Upper lobe of left lung (tissue), 6 donors: ENCODE data around the gene ZNF488. TPM values are rescaled to one million over a fixed set of nuclear protein-coding genes. Genes with fewer than 3 reads are reported as not detected.
"Not testable (repeated sequence)": the region's sequence is repeated elsewhere in the genome, so short reads cannot be mapped to it uniquely, and the experiment has no call there.

Experiments
- ATAC-seq, 2 donors: fragments of 200-7000 bp; cut with Tn5 transposase; one replicate each; pipeline ENCODE4 v1.9.1; 2022; ENCODE audit warnings: mild to moderate bottlenecking in 2 of 2, moderate library complexity in 2 of 2; ENCODE audit not compliant: low FRiP score in 2 of 2
- DNase-seq, 2 donors: peaks; one replicate each; pipeline ENCODE4 v3.0.0-alpha.2; 2019 to 2020
- H3K27ac ChIP-seq, 4 donors: fragments of 200-600 bp; sonication (generic); one replicate each; pipeline ENCODE4 v1.5.1; 2016 to 2019
- H3K27me3 ChIP-seq, 4 donors: fragments of 200-600 bp; sonication (generic); one replicate each; pipeline ENCODE4 v1.5.1; 2017 to 2019
- H3K36me3 ChIP-seq, 4 donors: fragments of 200-600 bp; sonication (generic); one replicate each; pipeline ENCODE4 v1.5.1; 2016 to 2019
- H3K4me1 ChIP-seq, 4 donors: fragments of 200-600 bp; sonication (generic); one replicate each; pipeline ENCODE4 v1.5.1; 2018 to 2019
- H3K4me3 ChIP-seq, 4 donors: fragments of 200-600 bp; sonication (generic); one replicate each; pipeline ENCODE4 v1.5.1; 2017 to 2019; ENCODE audit warnings: mild to moderate bottlenecking in 2 of 4, moderate library complexity in 1 of 4
- H3K9me3 ChIP-seq, 4 donors: fragments of 200-600 bp; sonication (generic); one replicate each; pipeline ENCODE4 v1.5.1; 2018 to 2019
- CTCF ChIP-seq, 6 experiments: fragments of 450-650 bp in 4 of 6; fragments of 200-600 bp in 2 of 6; sonication (generic) in 2 of 6; IDR thresholded peaks; one replicate each; pipeline ENCODE4 v1.5.1; 2016 to 2019; ENCODE audit warnings: antibody characterized with exemption in 6 of 6
- EP300 ChIP-seq, 4 donors: sonication (generic); formaldehyde crosslinking; IDR thresholded peaks; one replicate each; pipeline ENCODE4 v1.5.1; 2017; ENCODE audit warnings: antibody characterized with exemption in 4 of 4, control low read depth in 2 of 4
- POLR2A ChIP-seq, 4 donors: fragments of 450-650 bp; IDR thresholded peaks; one replicate each; pipeline ENCODE4 v1.5.1; 2016 to 2017; ENCODE audit warnings: antibody characterized with exemption in 4 of 4, mild to moderate bottlenecking in 2 of 4
- POLR2AphosphoS5 ChIP-seq, 2 donors: sonication (generic); formaldehyde crosslinking; IDR thresholded peaks; one replicate each; pipeline ENCODE4 v1.5.1; 2017; ENCODE audit warnings: antibody characterized with exemption in 2 of 2
- WGBS, 2 donors: methylation state at CpG; one replicate each; pipeline ENCODE4 v1.1.5; 2017 to 2018; 5-methylcytosine and 5-hydroxymethylcytosine counted together
- total RNA-seq, 6 donors: library from RNA; depleted of rRNA in 4 of 6; stranded (reverse); fragments of >200 nt in 4 of 6; gene quantifications; one replicate each; pipeline versions ENCODE4 v1.1.0 to v1.2.1, GENCODE V29; 2016 to 2021
- donor health status: DM: no; HTN: no; CAD: no; lungs with moderate emphysema.
- donor health status: DM: no; HTN: yes; CAD: no; lungs with severe emphysema.

ZNF488 gene
- total RNA-seq, 6 donors from 2014 or later, result 0.15 to 0.66 (median 0.28) TPM; not detected in 2

GRCh38 chr10:47418321-47418720, 34.2 kb upstream of the ZNF488 start:
- TF ChIP-seq EP300 (IDR thresholded peaks at IDR 0.05), result no peak
- TF ChIP-seq POLR2A (IDR thresholded peaks at IDR 0.05), result no peak
- TF ChIP-seq POLR2AphosphoS5 (IDR thresholded peaks at IDR 0.05), result no peak
- TF ChIP-seq CTCF (IDR thresholded peaks at IDR 0.05), result no peak
- WGBS, 2 donors, result 82% methylated on average over 5 to 6 of the region's 6 CpGs
- DNase-seq, result no peak

GRCh38 chr10:47416305-47417218, 32.5 kb upstream of the ZNF488 start:
- H3K27me3 ChIP-seq, H3K27ac ChIP-seq, H3K36me3 ChIP-seq, H3K4me3 ChIP-seq, DNase-seq, H3K4me1 ChIP-seq, H3K9me3 ChIP-seq, ATAC-seq: not testable (repeated sequence)
- 84 to 91% methylated on average over 6 of the region's 6 CpGs for WGBS, 2 donors

More at GRCh38 chr10:47418321-47418720, 34.2 kb upstream of the ZNF488 start:
- no peaks in the 10 kb centered on the region for H3K4me1 ChIP-seq
- no peaks in the 10 kb centered on the region for H3K36me3 ChIP-seq
- no peak for ATAC-seq
- H3K9me3 ChIP-seq, result no peaks in the 10 kb centered on the region
- H3K27ac ChIP-seq, result no peak overlapping the region
- H3K27me3 ChIP-seq, result no peaks in the 10 kb centered on the region
- no peak overlapping the region for H3K4me3 ChIP-seq

GRCh38 chr10:47415520-47416304, 31.6 kb upstream of the ZNF488 start:
- Histone ChIP-seq H3K27ac (no peak overlapping the region), H3K4me1 (no peaks in the 10 kb centered on the region), H3K4me3 (no peak overlapping the region), H3K9me3 (no peaks in the 10 kb centered on the region), H3K36me3 (no peaks in the 10 kb centered on the region), H3K27me3 (no peaks in the 10 kb centered on the region)
- ATAC-seq (no peak), DNase-seq (no peak)
- TF ChIP-seq EP300 (IDR thresholded peaks at IDR 0.05) (no peak), POLR2AphosphoS5 (IDR thresholded peaks at IDR 0.05) (no peak), CTCF (IDR thresholded peaks at IDR 0.05) (no peak), POLR2A (IDR thresholded peaks at IDR 0.05) (no peak)
- WGBS, 2 donors, result 94 to 95% methylated on average over 5 to 6 of the region's 6 CpGs

GRCh38 chr10:47414752-47415519, 30.8 kb upstream of the ZNF488 start:
- 80 to 84% methylated on average over 14 to 19 of the region's 19 CpGs for WGBS, 2 donors
- DNase-seq (no peak), ATAC-seq (no peak)
- H3K27me3 ChIP-seq, result no peaks in the 10 kb centered on the region
- TF ChIP-seq POLR2A (IDR thresholded peaks at IDR 0.05) (no peak), POLR2AphosphoS5 (IDR thresholded peaks at IDR 0.05) (no peak), CTCF (IDR thresholded peaks at IDR 0.05) (no peak), EP300 (IDR thresholded peaks at IDR 0.05) (no peak)
- no peaks in the 10 kb centered on the region for H3K4me1 ChIP-seq
- H3K36me3 ChIP-seq, result no peaks in the 10 kb centered on the region
- H3K9me3 ChIP-seq, result no peaks in the 10 kb centered on the region
- no peak overlapping the region for H3K4me3 ChIP-seq
- H3K27ac ChIP-seq, result no peak overlapping the region

GRCh38 chr10:47414227-47414592, 30.1 kb upstream of the ZNF488 start:
- H3K36me3 ChIP-seq, result no peaks in the 10 kb centered on the region
- no peaks in the 10 kb centered on the region for H3K4me1 ChIP-seq
- H3K27ac ChIP-seq, result no peak overlapping the region
- H3K4me3 ChIP-seq, result no peak overlapping the region
- H3K9me3 ChIP-seq, result no peaks in the 10 kb centered on the region
- no peaks in the 10 kb centered on the region for H3K27me3 ChIP-seq
- no peak for ATAC-seq
- no peak for DNase-seq
- TF ChIP-seq POLR2AphosphoS5 (IDR thresholded peaks at IDR 0.05) (no peak), EP300 (IDR thresholded peaks at IDR 0.05) (no peak), CTCF (IDR thresholded peaks at IDR 0.05) (no peak), POLR2A (IDR thresholded peaks at IDR 0.05) (no peak)
- 100% methylated on average over 2 of the region's 2 CpGs for WGBS, 2 donors
